K562 (cell line): Measurements from ENCODE around the gene MYO1B. TPM values are rescaled to one million over a fixed set of nuclear protein-coding genes. Genes with fewer than 3 reads are reported as not detected.

Experiments
- ATAC-seq: fragments of 200-7000 bp; cut with Tn5 transposase; 3 replicates; pipeline ENCODE4 v1.9.1; 2020; ENCODE audit warnings: moderate library complexity
- BruUV-seq: library from RNA; stranded (reverse); fragments of 400-500 nt; replicated peaks from 2 replicates; lab custom pipeline; 2021; lab: Mats Ljungman, UMichigan
- CTCF ChIA-PET: fragments of 300-600 bp; formaldehyde crosslinking; extraction: SDS; loops from one replicate; lab custom pipeline; 2021; ENCODE audit warnings: low intra/inter-chr PET ratio; lab: Yijun Ruan, JAX
- POLR2A ChIA-PET: fragments of 300-600, 350-650 bp; sonication (Branson Sonifier 250); formaldehyde crosslinking; extraction: SDS; loops from one replicate; lab custom pipeline; 2021; ENCODE audit warnings: antibody characterized with exemption, inconsistent platforms; lab: Yijun Ruan, JAX
- DNase-seq, 4 experiments: peaks; one replicate each; pipeline versions ENCODE4 v3.0.0 to v3.0.0-alpha.2; 2011 to 2018; ENCODE audit warnings: low spot score in 3 of 4, mixed read lengths in 3 of 4; ENCODE audit errors: extremely low read depth in 1 of 4
- FAIRE-seq: peaks from 2 replicates; lab custom pipeline; 2011; peaks lifted over from hg19 to GRCh38; lab: Jason Lieb, UNC
- H2AFZ ChIP-seq: 2 replicates; pipeline ENCODE4 v1.6.0; 2011; ENCODE audit warnings: low read depth, low read length, control low read depth, inconsistent platforms
- H3K27ac ChIP-seq: fragments of 200-600 bp; 3 replicates; pipeline ENCODE4 v1.8.0; 2011; ENCODE audit warnings: low read depth, mild to moderate bottlenecking, control low read depth, inconsistent platforms, low read length, moderate library complexity, mixed read lengths; ENCODE audit errors: extremely low read depth
- H3K27me3 ChIP-seq, 2 experiments: fragments of 300-600 bp in 1 of 2; 2 replicates in 1 of 2; 3 replicates in 1 of 2; pipeline versions ENCODE4 v1.6.0 to v1.8.0; 2011; ENCODE audit warnings: inconsistent platforms in 2 of 2, low read length in 2 of 2, mild to moderate bottlenecking in 1 of 2, mixed read lengths in 1 of 2, moderate library complexity in 1 of 2; ENCODE audit not compliant: control insufficient read depth in 2 of 2, insufficient read depth in 2 of 2
- H3K36me3 ChIP-seq: fragments of 300-600 bp; 3 replicates; pipeline ENCODE4 v1.8.0; 2011; ENCODE audit warnings: mild to moderate bottlenecking, low read length, inconsistent platforms; ENCODE audit not compliant: control insufficient read depth, insufficient read depth
- H3K4me1 ChIP-seq, 2 experiments: fragments of 200-600 bp in 1 of 2; replicated peaks in 1 of 2; 2 replicates in 1 of 2; 3 replicates in 1 of 2; pipeline versions ENCODE4 v1.5.1 to v1.8.0; 2011; ENCODE audit warnings: inconsistent platforms in 2 of 2, low read length in 2 of 2, mild to moderate bottlenecking in 1 of 2, mixed read lengths in 1 of 2, moderate library complexity in 1 of 2; ENCODE audit not compliant: control insufficient read depth in 2 of 2, insufficient read depth in 2 of 2
- H3K4me2 ChIP-seq: 2 replicates; pipeline ENCODE4 v1.6.1; 2011; ENCODE audit warnings: low read length, control low read depth, inconsistent platforms, mixed read lengths; ENCODE audit not compliant: insufficient read depth
- H3K4me3 ChIP-seq: fragments of 200-600 bp; sonication (generic), shearing (Covaris generic); 2 replicates; pipeline ENCODE4 v1.5.1; 2016; ENCODE audit warnings: control low read depth, inconsistent platforms
- H3K79me2 ChIP-seq: fragments of 200-600 bp; 3 replicates; pipeline ENCODE4 v1.8.0; 2011; ENCODE audit warnings: low read length, inconsistent platforms; ENCODE audit not compliant: control insufficient read depth, insufficient read depth
- H3K9ac ChIP-seq, 2 experiments: 2 replicates each; pipeline versions ENCODE4 v1.6.0 to v1.6.1; 2011; ENCODE audit warnings: low read depth in 2 of 2, low read length in 2 of 2, control low read depth in 1 of 2, inconsistent platforms in 1 of 2, mild to moderate bottlenecking in 1 of 2, mixed read lengths in 1 of 2; ENCODE audit not compliant: insufficient read depth in 1 of 2
- H3K9me1 ChIP-seq: one replicate; pipeline ENCODE4 v1.6.0; 2011; ENCODE audit warnings: inconsistent platforms, mild to moderate bottlenecking, low read length, moderate library complexity; ENCODE audit not compliant: control insufficient read depth, insufficient read depth
- H3K9me3 ChIP-seq: replicated peaks from 2 replicates; pipeline ENCODE4 v1.5.1; 2011; ENCODE audit warnings: low read depth, low read length, inconsistent platforms; ENCODE audit not compliant: control insufficient read depth, insufficient read depth
- H4K20me1 ChIP-seq: replicated peaks from 2 replicates; pipeline ENCODE4 v1.6.1; 2011; ENCODE audit warnings: low read length, inconsistent platforms, mixed read lengths; ENCODE audit not compliant: control insufficient read depth, insufficient read depth
- BHLHE40 ChIP-seq: IDR thresholded peaks from 2 replicates; pipeline ENCODE4 v1.6.1; 2011; ENCODE audit warnings: low read length, improper control_type of control experiment
- NR2C2 ChIP-seq, 2 experiments: fragments of 200-800 bp in 1 of 2; sonication (Bioruptor generic) in 1 of 2; sonication (generic) in 1 of 2; formaldehyde crosslinking in 1 of 2; IDR thresholded peaks; 2 replicates each; pipeline versions ENCODE4 v1.6.1 to v1.8.0; 2016 to 2022; ENCODE audit warnings: mild to moderate bottlenecking in 1 of 2, missing compliant biosample characterization in 1 of 2, missing genetic modification characterization in 1 of 2, missing genetic modification reagents in 1 of 2
- RFX1 ChIP-seq: fragments of 450-650 bp; IDR thresholded peaks from 2 replicates; pipeline ENCODE4 v1.6.1; 2016; ENCODE audit warnings: mild to moderate bottlenecking, moderate library complexity
- WGBS: fragments of 100-300 bp; shearing (Covaris generic); methylation state at CpG from one replicate; pipeline ENCODE4 v1.1.6; 2016; ENCODE audit warnings: low coverage, mixed read lengths; ENCODE audit not compliant: insufficient coverage; ENCODE audit errors: missing lambda C conversion rate; 5-methylcytosine and 5-hydroxymethylcytosine counted together
- in situ Hi-C: fragments of 300-500 bp; cut with MboI; formaldehyde crosslinking; loops from 4 replicates; pipeline ENCODE4 v1.15.0; 2018; ENCODE audit warnings: inconsistent platforms, mixed read lengths
- intact Hi-C: fragments of 100-400 bp; cut with micrococcal nuclease; formaldehyde crosslinking; loops from 2 replicates; pipeline ENCODE4 v1.14.2; 2022
- polyA plus RNA-seq, 8 experiments: library from polyadenylated mRNA; depleted of rRNA in 4 of 8; stranded (reverse) in 5 of 8; unstranded in 3 of 8; fragments of >200 nt; fragmentation: Nextera tagmentation in 2 of 8; fragmentation: Illumina TruSeq in 1 of 8; extraction: Ambion mirVana in 2 of 8; extraction: Trizol in 1 of 8; gene quantifications; 2 replicates each; pipeline versions ENCODE4 v1.2.1 to v1.2.3, GENCODE V29; 2011 to 2014; ENCODE audit warnings: inconsistent platforms in 1 of 8, missing spikeins in 1 of 8
- total RNA-seq, 7 experiments: library from RNA; depleted of rRNA in 6 of 7; stranded (reverse); fragments of >200 nt in 6 of 7; fragmentation: Illumina TruSeq in 2 of 7; extraction: Trizol in 2 of 7; gene quantifications; 2 replicates each; pipeline versions ENCODE4 v1.2.1 to v1.2.3, GENCODE V29; 2011 to 2021; ENCODE audit warnings: low replicate concordance in 1 of 7
- TF ChIP-seq, protein P1 (sequence below): sonication (generic); formaldehyde crosslinking; IDR thresholded peaks from 2 replicates; pipeline ENCODE4 v1.8.1; 2023; ENCODE audit warnings: mild to moderate bottlenecking, missing genetic modification reagents
- TF ChIP-seq, protein P2 (sequence below), 2 experiments: fragments of 450-650 bp; formaldehyde crosslinking in 1 of 2; IDR thresholded peaks; 2 replicates each; pipeline versions ENCODE4 v1.4.0 to v1.6.1; 2014 to 2020; ENCODE audit warnings: mild to moderate bottlenecking in 2 of 2, borderline replicate concordance in 1 of 2, low read depth in 1 of 2

Gene MYO1B
- total and polyA plus RNA-seq, 9 of the 15 experiments (the other 6 are each of a cell fraction or from before 2014, with no cell fraction given): 0.04 to 0.33 (median 0.20) TPM; not detected in 5

DNA sequence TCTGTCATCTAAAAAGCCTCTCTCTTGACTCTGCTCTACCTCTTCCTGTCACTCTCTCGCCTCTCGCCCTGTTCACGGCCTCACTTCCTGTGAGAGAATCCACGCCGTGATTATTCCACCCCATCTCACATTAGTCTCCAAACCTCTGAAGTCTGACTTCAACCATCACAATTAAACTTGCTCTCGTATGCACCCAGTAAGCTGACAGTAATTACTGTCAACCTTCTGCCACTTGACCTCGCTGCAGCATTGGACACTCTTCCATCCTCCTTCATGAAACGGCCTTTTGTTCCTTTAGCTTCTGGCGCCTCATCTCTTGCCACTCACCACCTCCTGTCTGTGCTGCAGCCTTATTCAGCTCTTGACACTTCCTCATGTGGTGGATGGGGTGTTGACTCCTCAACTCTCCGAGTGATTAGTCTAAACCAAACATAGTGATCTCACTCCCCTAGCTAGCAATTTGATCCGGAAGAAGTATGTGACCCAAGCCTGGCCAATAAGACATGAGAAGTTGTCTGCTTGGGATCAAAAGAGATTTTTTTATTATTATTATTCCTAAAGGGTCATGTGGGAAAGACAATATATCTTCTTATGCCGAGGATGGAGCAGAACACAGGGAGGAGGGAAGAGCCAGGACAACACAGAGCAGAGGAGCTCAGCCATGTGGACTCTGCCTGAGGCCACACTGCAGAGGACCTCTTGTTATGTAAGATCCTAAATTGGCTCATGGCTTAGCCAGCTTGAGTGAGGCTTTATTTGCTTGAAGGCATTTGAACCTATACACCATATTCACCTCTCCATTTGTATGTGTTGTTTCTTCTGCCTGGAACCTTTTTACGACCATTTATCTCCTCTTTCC lies 38.4 kb upstream of the MYO1B start:
- Histone ChIP-seq H3K4me1 (no peaks in the 10 kb centered on the region), H3K4me3 (no peak overlapping the region), H3K4me2 (no peak overlapping the region), H3K79me2 (no peaks in the 10 kb centered on the region), H3K9me3 (no peaks in the 10 kb centered on the region), H3K27me3 (no peaks in the 10 kb centered on the region), H2AFZ (no peak overlapping the region), H3K9me1 (no peaks in the 10 kb centered on the region), H3K27ac (no peak overlapping the region), H3K36me3 (no peaks in the 10 kb centered on the region), H4K20me1 (no peaks in the 10 kb centered on the region), H3K9ac (no peak overlapping the region)
- CTCF ChIA-PET: no interaction called here
- POLR2A ChIA-PET: interaction anchor here (0.7 kb wide), 1 partner anchor 441 kb away, joined by 3 read pairs; no protein-coding TSS in a partner anchor
- TF ChIP-seq, protein P1, sequence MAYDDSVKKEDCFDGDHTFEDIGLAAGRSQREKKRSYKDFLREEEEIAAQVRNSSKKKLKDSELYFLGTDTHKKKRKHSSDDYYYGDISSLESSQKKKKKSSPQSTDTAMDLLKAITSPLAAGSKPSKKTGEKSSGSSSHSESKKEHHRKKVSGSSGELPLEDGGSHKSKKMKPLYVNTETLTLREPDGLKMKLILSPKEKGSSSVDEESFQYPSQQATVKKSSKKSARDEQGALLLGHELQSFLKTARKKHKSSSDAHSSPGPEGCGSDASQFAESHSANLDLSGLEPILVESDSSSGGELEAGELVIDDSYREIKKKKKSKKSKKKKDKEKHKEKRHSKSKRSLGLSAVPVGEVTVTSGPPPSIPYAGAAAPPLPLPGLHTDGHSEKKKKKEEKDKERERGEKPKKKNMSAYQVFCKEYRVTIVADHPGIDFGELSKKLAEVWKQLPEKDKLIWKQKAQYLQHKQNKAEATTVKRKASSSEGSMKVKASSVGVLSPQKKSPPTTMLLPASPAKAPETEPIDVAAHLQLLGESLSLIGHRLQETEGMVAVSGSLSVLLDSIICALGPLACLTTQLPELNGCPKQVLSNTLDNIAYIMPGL (CRISPR knock-in tag): no peak
- TF ChIP-seq BHLHE40 (no peak), RFX1 (no peak), NR2C2 (CRISPR knock-in tag; IDR thresholded peaks at IDR 0.05) (no peak), NR2C2 (tag; IDR thresholded peaks at IDR 0.05) (peak; percentile 53; the same call in 1 of the 2 replicates)
- TF ChIP-seq, protein P2, sequence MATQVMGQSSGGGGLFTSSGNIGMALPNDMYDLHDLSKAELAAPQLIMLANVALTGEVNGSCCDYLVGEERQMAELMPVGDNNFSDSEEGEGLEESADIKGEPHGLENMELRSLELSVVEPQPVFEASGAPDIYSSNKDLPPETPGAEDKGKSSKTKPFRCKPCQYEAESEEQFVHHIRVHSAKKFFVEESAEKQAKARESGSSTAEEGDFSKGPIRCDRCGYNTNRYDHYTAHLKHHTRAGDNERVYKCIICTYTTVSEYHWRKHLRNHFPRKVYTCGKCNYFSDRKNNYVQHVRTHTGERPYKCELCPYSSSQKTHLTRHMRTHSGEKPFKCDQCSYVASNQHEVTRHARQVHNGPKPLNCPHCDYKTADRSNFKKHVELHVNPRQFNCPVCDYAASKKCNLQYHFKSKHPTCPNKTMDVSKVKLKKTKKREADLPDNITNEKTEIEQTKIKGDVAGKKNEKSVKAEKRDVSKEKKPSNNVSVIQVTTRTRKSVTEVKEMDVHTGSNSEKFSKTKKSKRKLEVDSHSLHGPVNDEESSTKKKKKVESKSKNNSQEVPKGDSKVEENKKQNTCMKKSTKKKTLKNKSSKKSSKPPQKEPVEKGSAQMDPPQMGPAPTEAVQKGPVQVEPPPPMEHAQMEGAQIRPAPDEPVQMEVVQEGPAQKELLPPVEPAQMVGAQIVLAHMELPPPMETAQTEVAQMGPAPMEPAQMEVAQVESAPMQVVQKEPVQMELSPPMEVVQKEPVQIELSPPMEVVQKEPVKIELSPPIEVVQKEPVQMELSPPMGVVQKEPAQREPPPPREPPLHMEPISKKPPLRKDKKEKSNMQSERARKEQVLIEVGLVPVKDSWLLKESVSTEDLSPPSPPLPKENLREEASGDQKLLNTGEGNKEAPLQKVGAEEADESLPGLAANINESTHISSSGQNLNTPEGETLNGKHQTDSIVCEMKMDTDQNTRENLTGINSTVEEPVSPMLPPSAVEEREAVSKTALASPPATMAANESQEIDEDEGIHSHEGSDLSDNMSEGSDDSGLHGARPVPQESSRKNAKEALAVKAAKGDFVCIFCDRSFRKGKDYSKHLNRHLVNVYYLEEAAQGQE (IDR thresholded peaks at IDR 0.05; ENCODE audit: borderline replicate concordance): no peak
- TF ChIP-seq, protein P2 (CRISPR knock-in tag; IDR thresholded peaks at IDR 0.05; ENCODE audit: low read depth): no peak
- FAIRE-seq: no peak
- BruUV-seq: no TSS peak
- no peak for ATAC-seq
- intact Hi-C loops: no loop called here
- WGBS: 2% methylated on average over 11 of the region's 13 CpGs
- no peak for DNase-seq
- in situ Hi-C loops: loop anchor here (25.0 kb wide), 1 partner anchor 305 kb away; no protein-coding TSS in a partner anchor
